ENCODE measurements around the gene JPH2. TPM values are rescaled to one million over a fixed set of nuclear protein-coding genes. Genes with fewer than 3 reads are reported as not detected.
A peak's percentile ranks its signal among the peaks of the same experiment; 100 is the strongest.

The JPH2 gene
- total RNA-seq, 1 donor from 2014 or later = 0.13 TPM

DNA sequence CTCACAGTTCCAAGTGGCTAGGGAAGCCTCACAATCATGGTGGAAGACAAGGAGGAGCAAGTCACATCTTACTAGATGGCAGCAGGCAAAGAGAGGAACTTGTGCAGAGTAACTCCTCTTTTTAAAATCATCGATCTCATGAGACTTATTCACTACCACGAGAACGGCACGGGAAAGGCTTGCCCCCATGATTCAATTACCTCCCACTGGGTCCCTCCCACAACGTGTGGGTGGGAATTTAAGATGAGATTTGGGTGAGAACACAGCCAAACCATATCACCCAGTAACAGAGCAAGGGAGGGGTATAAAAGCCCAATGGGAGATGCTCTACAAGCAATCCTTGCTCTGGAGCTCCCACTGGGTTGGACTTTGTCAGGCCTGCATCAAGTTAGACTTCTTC lies 80.4 kb downstream of the JPH2 start:
- DNase-seq (ENCODE audit: low spot score) = no peak

DNA sequence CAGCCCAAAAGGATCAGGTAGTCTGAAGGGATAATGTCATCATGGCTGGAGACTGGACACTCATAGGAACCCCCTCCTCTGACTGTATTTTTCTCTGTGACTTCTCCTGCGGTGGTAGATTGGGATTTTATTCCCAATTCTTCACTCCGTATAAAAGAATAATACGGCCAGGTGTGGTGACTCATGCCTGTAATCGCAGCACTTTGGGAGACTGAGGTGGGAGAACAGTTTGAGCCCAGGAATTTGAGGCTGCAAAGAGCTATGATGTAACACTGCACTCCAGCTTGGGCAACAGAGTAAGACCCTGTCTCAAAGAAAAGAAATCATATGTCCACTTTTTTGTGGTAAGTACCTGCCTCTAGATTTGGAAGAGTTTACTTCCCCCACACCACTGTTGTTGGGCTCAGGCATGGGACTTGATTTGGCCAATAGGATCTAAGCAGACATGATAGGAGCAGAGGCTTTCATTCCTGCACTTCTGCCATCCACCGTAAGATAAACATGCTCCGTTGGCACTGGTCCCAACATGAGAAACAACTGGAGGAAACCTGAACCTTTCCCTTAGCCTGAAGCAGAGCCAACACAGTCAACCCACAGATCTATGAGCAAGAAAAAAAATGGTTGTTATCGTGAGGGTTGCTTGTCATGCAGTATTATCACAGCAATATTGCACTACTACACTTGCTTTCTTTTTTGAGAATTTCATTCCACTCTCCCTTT lies 82.0 kb downstream of the JPH2 start:
- DNase-seq (ENCODE audit: low spot score) (no peak), ATAC-seq (peak; percentile 74)

More for the DNA sequence above, 80.4 kb downstream of the JPH2 start:
- no peak for ATAC-seq

DNA sequence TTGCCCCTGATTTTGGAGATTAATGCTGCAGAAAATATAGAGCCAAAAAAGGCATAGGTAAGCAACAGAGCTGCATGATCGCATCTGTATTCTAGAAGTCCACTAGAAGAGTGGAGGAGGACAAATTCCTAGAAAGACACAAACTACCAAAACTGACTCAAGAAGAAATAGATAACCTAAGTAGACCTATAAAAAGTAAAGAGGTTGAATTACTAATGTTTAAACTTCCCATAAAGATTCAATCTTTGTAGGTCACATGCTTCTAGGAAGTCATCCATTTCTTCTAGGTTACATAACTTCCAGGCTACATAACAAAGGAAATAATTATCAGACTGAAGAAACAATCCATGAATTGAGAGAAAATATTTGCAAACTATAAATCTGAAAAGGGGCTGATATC lies 84.4 kb downstream of the JPH2 start:
- DNase-seq (ENCODE audit: low spot score) (no peak), ATAC-seq (no peak)

DNA sequence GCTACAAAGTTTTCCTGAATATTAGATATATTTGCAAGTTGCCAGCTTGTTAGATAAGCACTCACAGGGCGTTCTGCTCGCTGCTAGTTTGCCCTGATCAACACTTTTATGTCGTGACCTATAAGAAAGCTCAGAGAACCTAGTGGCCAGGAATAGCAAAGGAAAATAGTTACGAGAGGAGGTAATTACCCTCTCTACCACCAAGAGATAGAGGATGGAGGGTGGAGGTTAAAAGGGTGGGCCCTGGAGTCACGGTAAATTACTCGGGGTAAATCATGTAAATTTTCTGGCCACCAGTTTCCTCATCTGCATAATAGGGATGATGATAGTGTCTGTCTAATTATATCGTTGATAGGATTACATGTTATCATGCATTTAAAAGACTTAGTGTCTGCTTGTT lies 87.2 kb downstream of the JPH2 start:
- ATAC-seq (no peak), DNase-seq (ENCODE audit: low spot score) (no peak)

DNA sequence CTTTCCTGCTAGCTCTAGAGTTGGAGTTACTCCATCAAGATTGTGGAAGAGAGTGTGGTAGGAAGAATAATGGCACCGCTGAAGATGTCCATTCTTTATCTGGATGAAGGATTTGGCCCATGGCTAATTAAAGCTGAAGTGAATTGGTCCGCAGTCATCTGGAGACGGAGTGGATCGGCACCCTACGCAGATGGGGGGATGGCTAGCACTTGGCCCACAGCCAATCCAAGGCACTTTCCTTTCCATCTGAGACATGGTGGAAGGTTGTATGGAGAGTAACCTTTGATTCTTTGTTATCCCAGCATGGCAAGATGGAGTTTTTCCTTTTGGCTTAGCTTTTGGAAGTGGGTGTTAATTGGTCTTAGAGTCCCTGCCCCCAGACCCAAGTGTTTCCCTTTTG lies 88.3 kb downstream of the JPH2 start:
- DNase-seq (ENCODE audit: low spot score) (no peak), ATAC-seq (no peak)

DNA sequence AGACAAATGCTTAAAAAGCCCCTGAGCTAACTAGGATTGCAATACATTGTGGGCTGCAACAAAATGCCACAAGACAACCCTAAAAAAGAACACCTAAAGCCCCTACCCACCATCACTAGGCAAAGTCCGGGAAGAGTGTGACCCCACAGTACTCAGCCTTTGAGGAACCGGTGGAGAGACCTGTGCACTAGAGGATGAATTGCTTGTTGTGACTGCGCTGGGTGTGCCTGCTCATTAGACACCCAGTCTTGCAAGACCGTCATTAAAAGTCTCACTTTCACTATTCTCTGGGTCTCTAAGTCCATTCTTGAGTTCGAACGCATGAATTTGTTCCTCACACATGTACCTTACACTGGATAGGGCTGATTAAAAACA lies 88.7 kb downstream of the JPH2 start:
- ATAC-seq (no peak), DNase-seq (ENCODE audit: low spot score) (no peak)

DNA sequence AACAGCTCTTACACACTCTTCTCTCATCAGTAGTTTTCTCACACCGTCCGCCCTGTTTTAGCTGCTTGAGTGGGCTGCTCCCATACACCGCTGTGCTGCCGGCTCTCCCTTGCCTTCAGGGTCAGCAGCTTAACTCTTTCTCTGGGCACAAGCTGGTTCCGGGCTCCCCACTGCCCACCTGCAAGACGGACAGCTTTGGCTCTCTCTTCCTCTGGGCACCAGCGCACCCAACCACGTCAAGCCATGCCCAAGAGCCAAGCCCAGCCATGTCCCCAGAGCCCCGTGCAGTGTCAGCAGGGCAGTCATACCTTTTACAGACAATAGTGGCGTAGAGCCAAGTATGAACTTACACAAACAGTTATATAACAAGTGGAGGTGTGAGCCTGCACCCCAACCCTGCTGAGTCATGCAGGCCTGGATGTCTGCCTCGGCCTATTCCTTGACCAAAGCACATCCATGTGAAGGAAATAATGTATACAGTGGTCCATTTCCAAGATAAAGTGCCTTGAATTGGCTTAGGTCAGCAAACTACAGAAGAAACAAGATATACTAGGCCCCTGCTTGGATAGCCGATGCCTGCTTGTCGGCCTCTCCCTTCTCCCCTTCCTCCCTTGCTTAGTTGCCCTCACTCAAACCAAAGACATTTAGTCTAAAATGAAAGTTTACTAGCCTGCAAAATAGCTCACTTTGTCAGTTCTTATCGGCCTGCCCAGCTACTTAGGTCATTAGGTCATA lies 89.3 kb downstream of the JPH2 start:
- DNase-seq (ENCODE audit: low spot score) = no peak

DNA sequence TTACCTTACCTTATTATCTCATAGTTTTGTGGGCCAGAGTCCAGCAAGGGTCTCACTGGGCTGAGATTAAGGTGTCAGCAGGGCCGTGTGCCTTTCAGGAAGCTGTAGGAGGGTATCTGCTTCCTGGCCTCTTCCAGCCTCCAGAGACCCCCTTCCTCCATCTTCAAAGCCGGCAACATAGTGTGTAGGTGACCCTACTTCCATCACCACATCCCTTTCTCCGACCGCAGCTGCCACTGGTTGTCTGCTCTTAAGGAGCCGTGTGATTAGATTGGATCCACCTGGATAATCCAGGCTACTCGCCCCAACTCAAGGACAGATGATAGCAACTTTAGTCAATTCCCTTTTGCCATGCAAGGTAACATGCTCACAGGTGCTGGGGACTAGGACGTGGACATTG lies 91.2 kb downstream of the JPH2 start:
- DNase-seq (ENCODE audit: low spot score) (no peak), ATAC-seq (no peak)

More for the DNA sequence above, 89.3 kb downstream of the JPH2 start:
- no peak for ATAC-seq

DNA sequence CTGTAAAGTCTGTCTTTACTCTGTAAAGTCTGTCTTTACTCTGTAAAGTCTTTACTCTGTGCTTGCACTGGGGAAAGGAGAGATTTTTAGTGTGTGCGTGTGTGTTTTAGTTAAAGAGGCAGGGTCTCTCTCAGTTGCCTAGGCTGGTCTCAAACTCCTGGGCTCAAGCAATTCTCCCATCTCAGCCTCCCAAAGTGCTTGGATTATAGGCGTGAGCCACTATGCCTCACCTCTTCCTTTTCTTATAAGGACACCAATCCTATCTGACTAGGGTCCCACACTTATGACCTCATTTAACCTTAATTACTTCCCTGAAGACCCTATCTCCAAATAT lies 93.8 kb downstream of the JPH2 start:
- DNase-seq (ENCODE audit: low spot score) (no peak), ATAC-seq (no peak)

DNA sequence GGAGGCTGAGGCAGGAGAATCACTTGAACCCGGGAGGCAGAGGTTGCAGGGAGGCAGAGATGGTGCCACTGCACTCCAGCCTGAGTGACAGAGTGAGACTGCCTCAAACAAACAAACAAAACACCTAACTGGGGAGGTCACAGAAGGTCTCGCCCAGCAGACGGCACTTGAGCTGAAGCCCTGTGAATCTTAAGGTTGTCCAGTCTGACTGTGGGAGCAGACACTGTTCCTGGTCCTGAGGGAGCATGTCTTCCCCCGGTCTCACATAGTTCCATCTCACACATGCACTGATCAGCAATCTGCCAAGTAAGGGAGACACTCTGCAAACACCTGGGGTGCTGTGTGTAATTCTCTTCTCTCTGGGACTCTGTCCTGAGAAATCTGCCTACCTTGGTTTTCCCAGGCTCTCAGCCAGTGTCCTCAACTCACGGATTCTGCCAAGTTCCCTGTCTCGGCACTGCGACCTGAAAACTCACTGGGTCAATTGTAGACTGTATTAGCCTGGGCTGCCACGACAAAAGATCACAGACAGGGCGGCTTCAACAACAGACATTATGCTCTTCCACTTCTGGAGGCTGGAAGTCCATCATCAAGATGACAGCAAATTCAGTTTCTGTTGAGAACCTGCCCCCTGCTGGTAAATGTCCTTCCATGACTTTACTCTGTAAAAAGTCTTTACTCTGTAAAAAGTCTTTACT lies 94.3 kb downstream of the JPH2 start:
- DNase-seq (ENCODE audit: low spot score) (no peak), ATAC-seq (peak; percentile 59)

DNA sequence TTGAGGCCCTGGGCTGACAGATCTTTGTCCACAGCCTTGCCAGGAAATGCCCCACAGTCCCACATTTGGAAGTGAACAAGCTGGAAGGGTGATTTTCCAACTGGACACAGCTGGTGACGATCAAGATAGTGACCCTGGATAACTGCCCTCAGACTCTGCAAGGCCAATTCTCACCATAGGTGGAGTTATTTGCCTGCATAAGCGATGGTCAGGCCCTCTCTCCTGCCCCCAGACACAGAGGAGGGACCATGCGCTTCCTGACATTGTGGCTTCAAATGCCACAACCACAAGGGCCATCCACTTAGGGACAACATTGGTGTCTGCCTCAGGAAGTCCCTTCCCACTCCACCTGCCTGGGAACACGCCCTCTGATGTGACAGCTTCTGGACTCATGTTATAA lies 96.0 kb downstream of the JPH2 start:
- DNase-seq (ENCODE audit: low spot score) (no peak), ATAC-seq (no peak)

DNA sequence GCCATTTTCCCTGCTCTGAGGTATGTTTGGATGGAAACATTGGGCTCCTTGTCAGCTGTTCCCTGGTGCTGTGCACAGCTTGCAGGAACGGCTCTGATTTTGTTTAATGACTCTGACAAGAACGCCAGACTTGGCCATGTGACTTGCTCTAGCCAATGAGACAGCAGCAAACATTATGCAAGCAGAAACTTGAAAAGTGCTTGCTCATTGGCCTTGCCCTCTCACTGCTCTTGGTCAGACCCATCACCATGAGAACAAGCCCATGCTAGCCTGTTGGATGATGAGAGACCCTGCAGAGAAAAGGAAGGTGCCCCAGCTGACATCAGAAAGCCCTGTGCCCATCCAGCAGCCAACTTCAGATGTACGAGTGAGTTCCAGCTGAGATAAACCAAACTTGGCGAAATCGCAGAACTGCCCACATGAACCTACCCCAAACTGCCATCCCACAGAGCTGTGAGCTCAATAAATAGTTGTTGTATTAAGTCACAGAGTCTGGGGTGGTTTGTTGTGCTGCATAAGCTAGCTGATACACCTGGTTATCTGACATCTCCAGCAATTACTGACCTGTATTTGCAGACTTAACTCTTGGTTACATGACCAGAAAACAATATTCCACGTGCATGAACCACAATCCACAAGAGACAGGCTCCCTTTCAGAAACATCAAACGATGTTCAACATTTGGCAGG lies 96.9 kb downstream of the JPH2 start:
- DNase-seq (ENCODE audit: low spot score) (no peak), ATAC-seq (peak; percentile 74)

DNA sequence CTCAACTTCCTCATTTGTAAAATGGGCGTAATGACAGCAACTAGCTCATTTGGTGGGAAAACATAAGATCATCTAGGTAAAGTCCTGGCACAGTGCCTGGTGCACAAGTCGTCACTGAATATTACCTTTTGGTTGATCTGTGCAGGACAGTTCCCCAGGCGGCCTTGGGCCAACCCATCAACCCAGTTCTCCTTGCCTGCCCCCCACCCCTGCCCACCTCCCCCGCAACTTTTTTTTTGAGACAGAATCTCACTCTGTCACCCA lies 99.2 kb downstream of the JPH2 start:
- no peak for ATAC-seq
- DNase-seq (ENCODE audit: low spot score) = no peak

DNA sequence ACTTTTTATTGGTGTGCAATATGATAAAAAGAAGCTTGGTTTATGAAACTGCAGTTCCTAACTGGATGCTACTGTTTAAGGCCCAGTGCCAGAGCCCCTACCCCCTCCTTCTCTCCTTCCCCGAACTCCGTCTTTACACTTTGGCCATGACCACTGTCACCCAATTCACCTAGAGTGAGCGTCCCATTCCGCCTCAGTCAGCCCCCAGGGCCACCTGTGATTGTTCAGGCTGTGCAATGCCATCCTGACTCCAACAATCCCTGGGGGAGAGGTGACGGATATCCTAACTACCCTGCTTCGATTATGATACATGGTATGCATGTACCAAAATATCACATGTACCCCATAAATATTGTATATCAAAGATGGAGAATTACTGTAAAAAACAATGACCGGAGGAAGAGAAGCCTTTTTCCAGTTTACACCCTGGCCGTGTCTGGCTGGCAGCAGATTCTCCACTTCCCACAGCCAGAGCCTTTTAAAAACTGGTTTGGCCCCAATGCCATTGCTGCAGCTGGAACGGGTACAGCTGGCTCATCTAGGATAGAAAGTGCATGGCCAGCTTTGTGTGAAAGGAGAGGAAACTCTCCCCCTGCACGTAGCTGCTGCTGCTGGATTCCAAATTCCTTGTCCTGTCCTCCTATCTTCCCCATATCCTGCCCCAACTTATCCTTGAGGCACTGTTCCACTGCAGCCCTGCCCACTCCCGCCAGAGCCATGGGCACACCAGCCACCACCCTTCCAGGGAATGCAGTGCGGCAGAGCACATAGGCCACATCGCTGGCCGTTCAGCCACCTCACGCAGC lies 99.7 kb downstream of the JPH2 start:
- ATAC-seq = no peak
- DNase-seq (ENCODE audit: low spot score) = no peak

DNA sequence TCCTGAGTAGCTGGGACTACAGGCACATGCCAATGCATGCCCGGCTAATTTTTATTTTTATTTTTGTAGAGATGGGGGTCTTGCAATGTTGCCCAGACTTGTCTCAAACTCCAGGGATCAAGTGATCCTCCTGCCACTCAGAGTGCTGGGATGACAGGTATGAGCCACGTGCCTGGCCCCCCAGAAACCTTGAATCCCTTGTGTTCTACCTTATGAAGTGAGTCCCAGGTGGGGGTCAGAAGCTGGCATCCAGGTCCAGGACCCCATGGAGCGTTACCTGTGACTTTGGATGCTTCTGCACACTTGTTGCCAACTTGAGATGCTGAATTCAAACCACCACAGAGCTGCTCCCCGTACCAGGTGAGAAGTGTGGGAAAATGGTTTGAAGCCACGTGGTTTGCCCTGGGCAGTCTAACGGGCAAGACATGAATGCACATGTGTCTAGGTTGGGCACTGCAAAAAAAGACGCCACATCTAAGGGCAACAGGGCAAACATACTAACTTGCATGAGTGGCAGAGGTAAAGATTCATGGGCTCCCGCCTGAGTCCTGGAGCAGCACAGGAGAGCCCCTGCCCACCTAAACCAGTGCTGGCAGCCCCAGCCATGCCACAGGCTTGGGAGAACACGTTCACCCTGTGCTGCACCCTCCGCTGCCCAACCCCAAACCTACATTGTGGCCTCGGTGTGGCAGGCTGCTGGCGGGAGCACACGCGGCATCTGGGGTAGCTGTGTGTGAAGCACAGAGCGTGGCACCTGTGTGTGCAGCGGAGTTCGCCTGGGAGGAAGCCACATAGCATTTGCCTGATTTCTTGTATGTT lies 101.2 kb downstream of the JPH2 start:
- DNase-seq (ENCODE audit: low spot score) (no peak), ATAC-seq (no peak)

DNA sequence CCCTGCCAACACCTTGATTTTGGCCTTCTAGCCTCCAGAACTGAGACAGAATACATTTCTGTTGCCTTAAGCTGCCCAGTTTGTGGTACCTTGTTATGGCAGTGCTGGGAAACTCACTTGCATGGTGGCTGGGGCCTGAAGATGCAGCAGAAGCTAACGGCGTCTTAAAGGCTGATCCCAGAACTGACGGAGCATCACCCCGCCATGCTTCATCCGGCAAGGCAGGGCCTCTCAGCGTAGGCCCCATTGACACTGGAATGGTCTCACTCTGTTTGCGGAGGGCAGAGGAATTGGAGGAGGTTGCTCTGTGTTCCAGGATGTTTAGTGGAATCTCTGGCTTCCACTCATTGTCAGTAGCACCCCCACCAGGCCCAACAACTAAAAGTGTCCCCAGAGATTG lies 102.1 kb downstream of the JPH2 start:
- ATAC-seq = no peak
- no peak for DNase-seq (ENCODE audit: low spot score)

DNA sequence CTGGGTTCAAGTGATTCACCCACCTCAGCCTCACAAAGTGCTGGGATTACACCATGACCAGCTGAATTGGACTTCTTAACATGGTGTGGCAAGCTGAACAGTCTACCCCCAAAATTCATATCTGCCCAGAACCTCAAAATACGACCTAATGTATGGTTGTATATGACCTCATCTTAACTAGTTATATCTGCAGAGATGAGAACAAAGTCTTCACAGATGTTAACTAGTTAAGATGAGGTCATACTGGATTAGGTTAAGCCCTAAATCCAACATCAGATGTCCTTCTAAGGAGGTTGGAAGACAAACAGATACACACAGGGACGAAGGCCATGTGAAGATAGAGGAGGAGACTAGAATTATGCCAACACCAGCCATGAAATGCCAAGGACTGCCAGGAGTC lies 102.5 kb downstream of the JPH2 start:
- DNase-seq (ENCODE audit: low spot score) (no peak), ATAC-seq (no peak)

DNA sequence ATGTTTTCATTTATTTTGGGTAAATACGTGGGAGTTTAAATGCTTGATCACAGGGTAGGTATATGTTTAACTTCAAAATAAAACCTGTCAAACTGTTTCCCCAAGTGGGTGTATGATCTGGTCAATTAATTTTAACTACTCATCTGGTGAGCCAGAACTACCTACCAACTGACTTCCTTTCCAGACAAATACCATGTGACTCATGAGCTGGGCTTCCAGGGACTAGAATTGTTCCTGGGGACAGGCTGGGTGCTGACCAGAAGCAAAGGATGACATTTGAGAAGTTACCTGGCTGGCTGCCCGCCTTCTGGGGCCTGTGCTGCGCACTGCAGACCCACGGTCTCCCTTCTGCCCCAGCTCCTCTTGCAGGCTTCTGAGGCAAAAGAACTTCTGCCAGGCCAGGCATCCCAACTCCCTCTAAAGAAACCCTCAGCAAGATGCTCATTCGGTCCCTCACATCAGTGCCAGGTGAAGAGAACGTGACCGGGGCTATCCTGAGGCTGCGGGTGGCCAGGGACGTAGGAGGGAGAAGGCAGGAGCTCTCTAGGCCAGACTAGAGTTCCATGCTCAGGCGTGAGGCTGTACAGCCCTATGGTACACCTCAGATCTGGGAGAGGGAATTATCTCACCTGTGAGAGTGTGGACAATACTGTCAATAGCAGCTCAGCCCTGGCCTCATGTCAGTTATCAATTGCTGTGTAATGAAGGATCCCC lies 103.6 kb downstream of the JPH2 start:
- no peak for DNase-seq (ENCODE audit: low spot score)

DNA sequence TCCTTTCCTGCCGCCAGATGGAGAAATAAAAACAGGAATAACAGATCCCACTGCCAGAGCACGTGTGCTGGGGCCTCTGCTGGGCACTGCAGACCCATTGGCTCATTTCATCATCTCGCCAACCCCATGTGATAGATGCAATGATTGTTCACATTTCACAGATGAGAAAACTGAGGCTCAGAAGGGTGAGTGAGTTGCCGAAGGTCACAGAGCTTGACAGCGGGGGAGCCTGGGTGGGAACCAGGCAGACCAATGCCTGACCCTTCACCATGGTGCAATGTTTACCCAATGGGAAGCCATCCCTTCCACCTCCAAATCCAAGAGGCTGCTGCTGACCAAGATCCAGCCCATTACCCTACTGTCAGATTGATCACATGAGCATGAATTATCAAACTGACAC lies 105.1 kb downstream of the JPH2 start:
- DNase-seq (ENCODE audit: low spot score) = no peak
- no peak for ATAC-seq

More for the DNA sequence above, 103.6 kb downstream of the JPH2 start:
- ATAC-seq = no peak

DNA sequence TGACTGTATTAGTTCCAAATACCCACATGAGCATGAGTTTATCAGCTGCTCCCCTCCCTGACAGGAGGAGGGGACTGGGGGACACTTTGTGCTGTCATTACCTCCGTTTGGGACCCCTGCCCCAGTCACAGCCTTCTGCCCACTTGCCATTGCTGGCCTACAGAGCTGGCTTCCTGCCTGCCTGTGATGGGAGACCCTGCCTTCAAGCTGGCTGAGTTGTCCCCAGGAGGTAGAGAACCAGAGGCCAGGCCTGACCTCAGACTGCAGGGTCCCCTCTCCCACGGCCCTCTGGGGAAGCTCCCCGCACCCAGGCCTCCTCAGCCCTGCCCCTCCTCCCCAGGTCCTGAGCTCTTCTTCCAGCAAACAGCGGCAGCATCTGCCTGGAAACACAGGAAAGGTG lies 105.5 kb downstream of the JPH2 start:
- no peak for ATAC-seq

More for the DNA sequence above, 105.5 kb downstream of the JPH2 start:
- no peak for DNase-seq (ENCODE audit: low spot score)
